GM18861 (cell line): ENCODE data around the gene LEFTY1.
A peak's percentile ranks its signal among the peaks of the same experiment; 100 is the strongest.
"Not testable (repeated sequence)": the region's sequence is repeated elsewhere in the genome, so short reads cannot be mapped to it uniquely, and the experiment has no call there.

Source experiments
- ATAC-seq: cut with Tn5 transposase; IDR thresholded peaks from one replicate; pipeline ENCODE4 v1.9.1; 2021; ENCODE audit not compliant: unreplicated experiment

The LEFTY1 gene

DNA sequence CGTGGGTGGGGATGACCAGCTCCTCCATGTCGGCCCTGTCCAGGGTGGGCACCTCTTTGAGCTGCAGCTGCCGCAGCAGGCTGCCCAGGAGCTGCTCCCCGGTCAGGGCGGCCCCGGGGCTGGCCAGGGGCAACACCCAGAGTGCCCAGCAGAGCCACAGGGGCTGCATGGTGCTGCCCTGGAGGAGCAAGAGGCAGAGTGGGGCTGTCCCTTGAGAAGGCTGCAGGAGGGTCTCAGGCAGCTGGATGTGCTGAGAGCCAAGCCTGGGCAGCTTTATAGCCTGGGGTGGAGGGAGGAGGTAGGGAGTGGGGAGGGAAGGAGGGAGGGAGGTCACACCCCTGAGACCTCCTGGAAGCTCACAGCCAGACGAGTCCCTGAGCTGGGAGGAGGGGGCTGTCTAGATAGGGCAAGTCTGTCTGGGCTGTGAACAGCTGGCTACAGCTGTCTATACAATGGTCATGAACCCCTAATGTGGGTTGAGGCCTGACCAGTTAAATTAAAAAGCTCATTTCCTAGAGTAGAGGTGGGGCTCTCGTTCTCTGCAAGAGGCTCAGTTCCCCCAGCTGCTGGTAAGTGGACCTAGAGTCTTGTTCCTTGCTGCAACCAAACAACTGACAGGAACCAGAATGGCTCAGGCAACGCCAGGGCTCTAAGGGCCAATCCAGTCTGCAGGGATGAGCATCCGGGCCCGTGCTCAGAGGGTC, at the start of gene LEFTY1:
Gene LEFTY1, minus strand, starts transcription at position 249 of the 704 bp plus-strand sequence. Its CDS starts 80 bp downstream, at position 169.
- no peak for ATAC-seq

DNA sequence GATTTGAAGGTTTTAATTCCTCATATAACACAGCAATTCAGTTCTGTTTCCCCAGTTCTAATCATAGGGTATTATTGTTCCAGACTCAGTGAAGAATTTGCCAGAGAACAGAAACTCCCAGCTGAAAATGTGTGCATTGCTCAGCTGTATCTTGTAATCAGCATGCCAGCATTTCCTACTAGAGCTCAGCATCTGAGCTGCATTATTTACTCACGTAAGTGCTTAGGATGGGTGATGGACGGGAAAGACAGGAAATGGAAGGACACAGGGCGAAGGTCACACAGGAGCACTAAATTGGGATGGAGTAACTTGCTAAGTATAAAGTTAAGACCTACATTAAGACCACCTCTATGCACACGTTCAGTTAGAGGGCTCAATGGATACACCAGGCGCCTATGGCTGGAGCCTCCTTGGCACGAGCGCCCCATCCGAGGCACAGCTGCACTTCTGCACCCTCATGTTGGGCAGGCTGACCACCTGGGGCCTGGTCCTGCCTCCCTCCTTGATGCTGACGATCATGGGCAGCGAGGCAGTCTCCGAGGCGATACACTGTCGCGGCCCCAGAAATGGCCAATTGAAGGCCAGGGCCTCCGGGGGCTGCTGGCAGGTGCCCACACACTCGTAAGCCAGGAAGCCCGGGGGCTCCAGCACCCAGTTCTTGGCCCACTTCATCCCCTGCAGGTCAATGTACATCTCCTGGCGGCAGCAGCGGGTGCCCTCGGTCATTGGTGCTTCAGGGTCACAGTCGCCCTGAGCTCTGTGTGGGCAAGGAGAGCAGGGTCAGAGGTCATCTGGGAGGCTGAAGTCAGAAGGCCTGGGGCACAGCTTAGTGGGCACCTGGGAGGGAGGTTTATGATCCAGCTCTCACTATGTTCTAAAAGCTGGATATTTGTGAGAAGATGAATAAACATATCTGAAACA, 48.4 kb upstream of the LEFTY1 start:
- no peak for ATAC-seq

GRCh38 chr1:225936523-225936922, 47.6 kb upstream of the LEFTY1 start:
- no peak for ATAC-seq

DNA sequence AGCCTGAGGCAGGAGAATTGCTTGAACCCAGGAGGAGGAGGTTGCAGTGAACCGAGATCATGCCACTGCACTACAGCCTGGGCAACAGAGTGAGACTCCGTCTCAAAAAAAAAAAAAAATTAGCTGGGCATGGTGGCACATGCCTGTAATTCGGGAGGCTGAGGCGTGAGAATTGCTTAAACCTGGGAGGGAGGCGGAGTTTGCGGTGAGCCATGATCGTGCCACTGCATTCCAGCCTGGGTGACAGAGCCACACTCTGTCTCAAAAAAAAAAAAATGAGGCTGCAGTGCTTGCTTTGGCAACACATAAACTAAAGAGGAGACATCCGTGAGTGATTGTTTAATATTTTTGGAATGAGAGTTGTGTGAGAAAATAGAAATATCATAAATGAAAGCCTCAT, 47.1 kb upstream of the LEFTY1 start:
- not testable (repeated sequence) for ATAC-seq

DNA sequence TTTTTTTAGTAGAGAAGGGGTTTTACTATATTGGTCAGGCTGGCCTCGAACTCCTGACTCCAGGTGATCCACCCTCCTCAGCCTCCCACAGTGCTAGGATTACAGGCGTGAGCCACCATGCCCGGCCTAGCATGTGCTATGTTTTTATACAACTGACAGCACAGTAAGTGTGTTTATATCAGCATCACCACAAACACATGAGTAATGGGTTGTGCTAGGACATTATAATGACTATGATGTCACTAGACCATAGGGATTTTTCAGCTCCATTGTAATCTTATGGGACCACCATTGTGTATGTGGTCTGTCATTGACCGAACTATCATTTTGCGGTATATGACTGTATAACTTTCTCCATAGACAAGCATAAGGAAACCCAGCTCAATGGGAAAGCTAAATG, 45.8 kb upstream of the LEFTY1 start:
- ATAC-seq = no peak

- no peak for ATAC-seq
Observed at GRCh38 chr1:225933072-225933471, 44.1 kb upstream of the LEFTY1 start.

DNA sequence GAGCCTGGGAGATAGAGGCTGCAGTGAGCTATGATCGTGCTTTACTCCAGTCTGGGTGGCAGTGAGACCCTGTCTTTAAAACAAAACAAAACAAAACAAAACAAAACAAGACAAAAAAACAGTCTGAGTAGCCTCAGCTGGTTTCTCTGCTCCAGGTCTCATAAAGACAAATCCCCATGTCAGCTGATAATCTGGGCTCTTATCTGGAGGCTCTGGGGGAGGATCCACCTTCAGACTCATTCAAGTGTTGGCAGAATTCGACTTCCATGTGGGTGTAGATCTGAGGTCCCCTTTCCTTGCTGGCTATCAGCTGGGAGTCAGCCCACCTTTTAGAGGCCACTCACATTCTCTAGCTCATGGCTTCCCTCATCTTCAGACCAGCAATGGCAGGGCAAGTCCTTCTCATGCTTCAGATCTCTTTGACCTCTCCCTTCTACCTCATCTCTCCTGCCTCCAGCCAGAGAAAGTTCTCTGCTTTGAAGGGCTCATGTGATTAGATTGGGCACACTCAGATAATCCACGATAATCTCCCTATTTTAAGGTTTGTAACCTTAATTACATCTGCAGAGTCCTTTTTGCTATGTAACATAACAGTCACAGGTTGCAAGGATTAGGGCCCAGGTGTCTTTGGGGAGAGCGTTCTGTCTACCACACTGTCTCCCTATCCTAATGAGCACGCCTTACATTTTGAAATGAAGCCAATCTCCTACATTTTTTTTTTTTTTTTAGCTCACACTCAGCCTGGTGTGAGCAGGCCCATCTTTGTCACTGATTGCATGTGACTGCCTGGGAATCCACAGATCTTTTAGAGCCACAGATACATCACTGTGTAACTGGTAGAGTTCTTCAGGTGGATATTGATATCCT, 42.6 kb upstream of the LEFTY1 start:
- no peak for ATAC-seq

GRCh38 chr1:225930566-225930965, 41.6 kb upstream of the LEFTY1 start:
- ATAC-seq = no peak

- ATAC-seq = not testable (repeated sequence)
Observed at GRCh38 chr1:225929462-225929861, 40.5 kb upstream of the LEFTY1 start.

DNA sequence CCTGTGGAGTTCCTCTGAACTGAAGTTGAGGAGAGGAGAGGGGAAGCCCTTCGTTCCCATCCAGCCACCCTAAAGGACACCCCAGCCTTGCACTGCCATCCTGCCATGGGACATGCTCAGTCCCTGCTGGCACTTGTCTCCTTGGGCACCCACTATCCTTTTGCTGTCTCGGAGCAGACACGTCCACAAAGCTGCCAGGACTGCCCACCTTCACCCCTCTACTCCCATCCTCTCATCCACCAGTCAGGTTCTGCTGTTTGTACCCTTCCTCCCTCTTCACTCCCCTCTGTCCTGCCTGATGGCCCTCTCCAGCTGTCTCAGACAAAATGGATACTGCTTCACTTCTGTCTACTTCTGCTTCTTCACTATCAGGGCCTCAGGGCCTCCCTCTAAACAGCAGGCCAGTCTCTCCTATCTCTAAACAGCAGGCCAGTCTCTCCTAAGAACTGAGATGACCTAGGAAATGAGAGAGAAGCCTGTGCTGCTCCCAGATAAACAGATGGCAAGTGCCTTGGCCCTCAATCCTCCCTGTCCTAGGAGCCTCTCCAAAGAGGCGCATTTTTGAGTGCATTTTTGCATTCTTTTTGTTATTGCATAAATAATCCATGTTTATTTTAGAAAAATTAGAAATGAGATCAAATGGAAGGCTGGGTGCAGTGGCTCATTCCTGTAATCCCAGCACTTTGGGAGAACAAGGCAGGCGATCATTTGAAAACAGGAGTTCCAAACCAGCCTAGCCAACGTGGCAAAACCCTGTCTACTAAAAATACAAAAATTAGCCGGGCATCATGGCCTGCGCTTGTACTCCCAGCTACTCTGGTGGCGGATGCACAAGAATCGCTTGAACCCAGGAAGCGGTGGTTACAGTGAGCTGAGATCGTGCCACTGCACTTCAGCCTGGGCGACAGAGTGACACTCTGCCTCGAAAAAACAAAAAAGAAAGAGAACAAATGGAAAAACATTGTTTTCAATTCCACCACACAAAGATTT, 39.5 kb upstream of the LEFTY1 start:
- no peak for ATAC-seq

GRCh38 chr1:225926551-225927113, 37.7 kb upstream of the LEFTY1 start:
- ATAC-seq = no peak

- ATAC-seq = peak; percentile 96
Observed at GRCh38 chr1:225923692-225924555, 35.0 kb upstream of the LEFTY1 start, which contains the start of gene PYCR2. Gene PYCR2 (minus strand): TSS chr1:225924250. CDS start chr1:225924110, 140 bp downstream.

DNA sequence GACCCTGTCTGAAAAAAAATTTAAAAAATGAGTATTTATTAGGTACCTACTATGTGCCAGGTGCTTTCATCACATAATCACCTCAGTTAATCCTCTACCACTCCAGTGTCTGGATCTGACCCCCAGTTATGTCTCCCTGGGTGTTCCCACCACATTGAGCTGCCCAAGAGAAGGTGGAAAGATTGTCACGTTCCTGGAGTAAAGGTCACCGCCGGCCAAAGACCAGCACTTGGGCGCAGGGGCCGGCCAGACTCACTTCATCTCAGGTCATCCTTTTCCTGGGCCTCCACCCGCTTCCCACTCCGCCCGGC, 34.4 kb upstream of the LEFTY1 start:
- no peak for ATAC-seq

DNA sequence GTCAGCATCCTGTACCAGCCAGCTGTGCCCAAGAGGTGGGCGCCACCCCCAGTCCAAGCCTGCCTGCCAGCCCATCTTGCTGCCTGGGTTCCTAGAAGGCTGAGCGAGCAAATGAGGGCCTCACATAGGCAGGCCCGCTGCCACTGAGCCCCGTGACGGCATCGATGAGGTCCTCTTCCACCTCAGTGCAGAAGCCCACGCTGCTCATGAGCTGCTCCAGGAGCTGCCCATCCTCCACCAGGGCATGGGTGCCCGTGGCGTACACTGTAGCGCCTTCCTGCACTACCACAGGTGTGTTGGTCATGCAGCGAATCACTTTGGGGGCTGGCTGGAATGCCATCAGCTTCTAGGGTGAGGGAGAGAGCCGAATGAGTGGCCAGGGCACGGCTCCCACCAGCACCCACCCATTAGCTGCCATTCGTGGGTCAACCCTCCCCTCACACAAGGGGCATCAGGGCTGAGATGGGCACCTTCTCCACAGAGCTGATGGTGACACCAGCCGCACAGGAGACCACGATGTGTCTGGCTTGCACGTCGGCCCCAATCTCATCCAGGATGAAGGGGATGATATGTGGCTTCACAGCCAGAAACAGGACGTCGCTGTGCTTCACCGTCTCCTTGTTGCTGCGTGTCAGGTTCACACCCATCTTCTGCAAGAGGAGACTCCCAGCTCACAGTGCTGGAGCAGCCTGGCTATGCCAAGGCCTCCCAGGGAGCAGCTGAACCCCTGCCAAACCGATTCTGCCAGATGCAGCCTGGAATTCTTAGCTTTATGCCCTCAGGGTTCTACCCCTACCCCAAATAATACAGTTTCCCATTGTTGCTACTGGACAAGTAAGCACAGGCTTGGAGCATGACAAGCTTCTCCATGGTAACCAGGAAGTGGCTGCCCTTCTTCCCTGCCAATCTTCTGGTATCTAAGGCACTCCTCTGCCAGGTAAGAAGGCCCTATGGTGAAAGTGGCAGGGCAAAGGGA, 33.1 kb upstream of the LEFTY1 start:
- ATAC-seq = no peak

- ATAC-seq = no peak
Observed at GRCh38 chr1:225919906-225920305, 31.0 kb upstream of the LEFTY1 start.

DNA sequence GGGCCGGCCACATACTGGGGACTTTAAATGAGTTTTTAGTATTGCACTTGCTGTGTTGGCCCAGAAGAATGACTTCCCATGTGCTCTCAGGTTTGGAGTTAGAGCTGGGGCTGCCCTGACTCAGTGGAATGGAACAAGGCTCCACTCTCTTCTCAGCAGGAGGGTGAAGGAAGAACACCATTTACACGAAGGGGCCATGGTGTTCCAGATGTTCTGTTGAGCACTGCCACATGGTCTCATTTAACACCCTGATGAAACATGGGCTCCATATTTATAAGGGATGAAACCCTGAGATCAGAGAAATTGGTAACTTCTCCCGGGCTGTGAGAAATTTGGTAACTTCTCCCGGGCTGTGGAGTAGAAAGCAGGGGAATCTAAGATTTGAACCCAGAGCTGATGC, 29.3 kb upstream of the LEFTY1 start:
- no peak for ATAC-seq

DNA sequence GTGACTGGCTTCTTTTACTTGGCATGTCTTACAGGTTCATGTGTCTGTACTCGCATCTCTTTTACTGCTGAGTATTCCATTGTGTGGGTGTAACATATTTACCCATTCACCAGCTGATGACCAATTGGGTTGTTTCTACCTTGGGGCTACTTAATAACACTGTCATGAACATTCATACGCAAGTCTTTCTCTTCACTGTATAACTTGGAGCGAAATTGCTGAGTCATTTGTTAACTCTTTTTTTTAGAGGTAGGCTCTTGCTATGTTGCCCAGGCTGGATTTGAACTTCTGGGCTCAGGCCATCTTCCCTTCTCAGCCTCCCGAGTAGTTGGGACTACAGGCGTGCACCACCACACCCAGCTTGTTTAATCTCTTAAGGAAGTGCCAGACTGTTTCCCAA, 28.6 kb upstream of the LEFTY1 start:
- no peak for ATAC-seq

DNA sequence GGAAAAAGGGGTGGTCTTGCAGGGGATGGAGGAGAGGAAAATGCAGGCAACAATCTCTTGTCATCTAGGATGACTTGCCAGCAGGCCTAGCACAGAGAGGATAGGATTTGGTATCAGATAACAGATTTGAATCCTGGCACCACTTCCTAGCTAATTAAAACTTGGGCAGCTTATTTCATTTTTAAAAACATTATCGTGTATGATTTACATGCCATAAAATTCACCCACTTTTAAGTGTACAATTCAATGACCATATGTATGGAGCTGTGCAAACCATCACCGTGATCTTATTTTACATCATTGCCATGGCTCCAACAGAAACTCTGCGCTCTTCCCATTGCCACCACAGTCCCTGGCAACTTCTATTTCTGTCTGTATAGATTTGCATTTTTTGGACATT, 28.2 kb upstream of the LEFTY1 start:
- ATAC-seq = no peak
